ENCODE results near the gene BOK. TPM values are rescaled to one million over a fixed set of nuclear protein-coding genes. Genes with fewer than 3 reads are reported as not detected.
A peak's percentile ranks its signal among the peaks of the same experiment; 100 is the strongest.

BOK gene
- total and polyA plus RNA-seq, 2 of the 4 experiments (the other 2 are of a cell fraction): 13.3 to 34.4 TPM

- H3K4me2 ChIP-seq (ENCODE audit: low read depth, low read length): no peak overlapping the region
- H2BK120ac ChIP-seq (ENCODE audit: low read depth, low read length): no peak overlapping the region
- H4K8ac ChIP-seq (ENCODE audit: low read depth in 2 of 2, low read length in 2 of 2): no peak overlapping the region
- peak overlapping the region; percentile 82 for H2AK9ac ChIP-seq (replicated peaks; ENCODE audit: low read depth, low read length, poor library complexity)
- TF ChIP-seq RCOR1 (IDR thresholded peaks at IDR 0.05; ENCODE audit: insufficient replicate concordance, low read length) (no peak), FOS (IDR thresholded peaks at IDR 0.05; ENCODE audit: low read depth, low read length) (no peak), ELK1 (IDR thresholded peaks at IDR 0.05; ENCODE audit: borderline replicate concordance, low read depth, low read length) (no peak), POLR2A (IDR thresholded peaks at IDR 0.05; ENCODE audit: low read depth, low read length) (no peak), CEBPB (IDR thresholded peaks at IDR 0.05; ENCODE audit: low read depth, low read length) (no peak), RFX5 (IDR thresholded peaks at IDR 0.05; ENCODE audit: low read depth, low read length) (no peak)
- H4K20me1 ChIP-seq (ENCODE audit: insufficient read depth, low read length): peaks cover 19% of the 10 kb centered on the region
- H3K4me1 ChIP-seq (ENCODE audit: control insufficient read depth, insufficient read depth, low read length): peaks cover 5% of the 10 kb centered on the region; the same call in 1 of the 2 replicates
- no peak overlapping the region for H2BK15ac ChIP-seq (ENCODE audit: low read depth, low read length)
- DNase-seq (no peak), ATAC-seq (ENCODE audit: low read depth) (no peak)
- H3K18ac ChIP-seq (ENCODE audit: low read depth, low read length): no peak overlapping the region
- H3K79me1 ChIP-seq (ENCODE audit: low read depth in 1 of 2, low read length in 2 of 2): no peaks in the 10 kb centered on the region; a peak in 1 of 4 replicates
- dilution Hi-C loops (cut with HindIII; ENCODE audit: low sequenced_read_pairs, unreplicated experiment) (no loop called here), intact Hi-C loops (cut with micrococcal nuclease) (no loop called here), in situ Hi-C loops (cut with MboI; ENCODE audit: low sequenced_read_pairs) (no loop called here)
- CTCF ChIA-PET: no interaction called here
- no peak overlapping the region for H3K4ac ChIP-seq (ENCODE audit: low read depth, low read length)
- H3K36me3 ChIP-seq (ENCODE audit: control insufficient read depth, insufficient read depth, low read length): peaks cover 23% of the 10 kb centered on the region
- no TSS peak for BruUV-seq (replicated peaks)
- H3K9ac ChIP-seq (ENCODE audit: low read depth, low read length): no peak overlapping the region
- no peak overlapping the region for H4K91ac ChIP-seq (ENCODE audit: insufficient read depth, low read depth, low read length)
- H3K9me3 ChIP-seq (ENCODE audit: control insufficient read depth, insufficient read depth, low read length): no peaks in the 10 kb centered on the region
- H3K14ac ChIP-seq (replicated peaks; ENCODE audit: low read depth, low read length): no peak overlapping the region
- WGBS, 2 experiments (ENCODE audit: extremely low coverage in 2 of 2, insufficient read length in 1 of 2): 100% methylated on average over 2 of the region's 5 CpGs; no CpG with 5 or more reads in 1 of the 2 experiments
- H2BK5ac ChIP-seq (ENCODE audit: low read depth, low read length, poor library complexity, severe bottlenecking): no peak overlapping the region
- H2BK20ac ChIP-seq (ENCODE audit: low read depth, low read length): no peak overlapping the region
- H3K4me3 ChIP-seq (ENCODE audit: insufficient read depth, low read depth, low read length): no peak overlapping the region
- POLR2A ChIA-PET (ENCODE audit: unreplicated experiment): no interaction called here
- H2AFZ ChIP-seq (replicated peaks; ENCODE audit: low read length, poor library complexity): no peak overlapping the region
- H3K27ac ChIP-seq (ENCODE audit: insufficient read depth, low read length): no peak overlapping the region
- H3K27me3 ChIP-seq (ENCODE audit: control insufficient read depth, insufficient read depth, low read length): no peaks in the 10 kb centered on the region
- H3K23ac ChIP-seq (ENCODE audit: low read depth, low read length): no peak overlapping the region
- no peak overlapping the region for H4K5ac ChIP-seq (ENCODE audit: low read depth, low read length)
- no peaks in the 10 kb centered on the region; the same call in 1 of the 2 replicates for H3K9me1 ChIP-seq (ENCODE audit: insufficient read depth, low read length)
- H3K56ac ChIP-seq (ENCODE audit: extremely low read depth, insufficient read depth, low read length): no peak overlapping the region
- H2AK5ac ChIP-seq (ENCODE audit: low read depth, low read length): no peak overlapping the region
These were observed 17.2 kb downstream of the BOK start for GRCh38 chr2:241575624-241576292.
